SKM-1 (cell line): ENCODE data around the gene CXCL5.

Experiments used
- DNase-seq: peaks from one replicate; lab custom pipeline; 2025; ENCODE audit not compliant: unreplicated experiment; lab: John Stamatoyannopoulos, UW

CXCL5 gene

GRCh38 chr4:73998040-73999011 is at the start of gene CXCL5:
TSS of gene CXCL5 (minus strand) at chr4:73998677. CDS start at chr4:73998581, 96 bp downstream.
- no peak for DNase-seq

GRCh38 chr4:74047152-74047551 is 48.7 kb upstream of the CXCL5 start:
- DNase-seq: no peak

- DNase-seq: no peak
Measured at GRCh38 chr4:74045772-74046171, 47.3 kb upstream of the CXCL5 start.

- no peak for DNase-seq
Measured at GRCh38 chr4:74045247-74045646, 46.8 kb upstream of the CXCL5 start.

GRCh38 chr4:74044677-74045076 is 46.2 kb upstream of the CXCL5 start:
- no peak for DNase-seq

- no peak for DNase-seq
Measured at GRCh38 chr4:74042681-74043080, 44.2 kb upstream of the CXCL5 start.

- no peak for DNase-seq
Measured at GRCh38 chr4:74041418-74041817, 42.9 kb upstream of the CXCL5 start.

GRCh38 chr4:74039315-74039763 is 40.9 kb upstream of the CXCL5 start:
- DNase-seq: no peak

- DNase-seq: no peak
Measured at GRCh38 chr4:74038425-74039314, 40.2 kb upstream of the CXCL5 start, which contains the start of gene CXCL3. TSS of gene CXCL3 (minus strand) at chr4:74038689. CDS start at chr4:74038611, 78 bp downstream.

- DNase-seq: no peak
Measured at GRCh38 chr4:74038086-74038424, 39.6 kb upstream of the CXCL5 start.

GRCh38 chr4:74037076-74037955 is 38.8 kb upstream of the CXCL5 start:
- no peak for DNase-seq

- DNase-seq: no peak
Measured at GRCh38 chr4:74033739-74034138, 35.3 kb upstream of the CXCL5 start.

GRCh38 chr4:74032064-74032463 is 33.6 kb upstream of the CXCL5 start:
- DNase-seq: no peak

GRCh38 chr4:74031576-74031975 is 33.1 kb upstream of the CXCL5 start:
- no peak for DNase-seq

- DNase-seq: no peak
Measured at GRCh38 chr4:74030285-74030684, 31.8 kb upstream of the CXCL5 start.

- DNase-seq: no peak
Measured at GRCh38 chr4:74028504-74028903, 30.0 kb upstream of the CXCL5 start.

GRCh38 chr4:74023709-74024108 is 25.2 kb upstream of the CXCL5 start:
- DNase-seq: no peak

- DNase-seq: no peak
Measured at GRCh38 chr4:74021601-74022000, 23.1 kb upstream of the CXCL5 start.

GRCh38 chr4:74018771-74019170 is 20.3 kb upstream of the CXCL5 start:
- DNase-seq: peak; percentile 82

GRCh38 chr4:74018116-74018515 is 19.6 kb upstream of the CXCL5 start:
- no peak for DNase-seq

GRCh38 chr4:74016068-74016467 is 17.6 kb upstream of the CXCL5 start:
- no peak for DNase-seq
